ENCODE results near the gene GOLGA6B. TPM values are rescaled to one million over a fixed set of nuclear protein-coding genes. Genes with fewer than 3 reads are reported as not detected.
"Not testable (repeated sequence)": the region's sequence is repeated elsewhere in the genome, so short reads cannot be mapped to it uniquely, and the experiment has no call there.

Gene GOLGA6B
- total and polyA plus RNA-seq, 4 experiments from 2014 or later, result not detected

DNA sequence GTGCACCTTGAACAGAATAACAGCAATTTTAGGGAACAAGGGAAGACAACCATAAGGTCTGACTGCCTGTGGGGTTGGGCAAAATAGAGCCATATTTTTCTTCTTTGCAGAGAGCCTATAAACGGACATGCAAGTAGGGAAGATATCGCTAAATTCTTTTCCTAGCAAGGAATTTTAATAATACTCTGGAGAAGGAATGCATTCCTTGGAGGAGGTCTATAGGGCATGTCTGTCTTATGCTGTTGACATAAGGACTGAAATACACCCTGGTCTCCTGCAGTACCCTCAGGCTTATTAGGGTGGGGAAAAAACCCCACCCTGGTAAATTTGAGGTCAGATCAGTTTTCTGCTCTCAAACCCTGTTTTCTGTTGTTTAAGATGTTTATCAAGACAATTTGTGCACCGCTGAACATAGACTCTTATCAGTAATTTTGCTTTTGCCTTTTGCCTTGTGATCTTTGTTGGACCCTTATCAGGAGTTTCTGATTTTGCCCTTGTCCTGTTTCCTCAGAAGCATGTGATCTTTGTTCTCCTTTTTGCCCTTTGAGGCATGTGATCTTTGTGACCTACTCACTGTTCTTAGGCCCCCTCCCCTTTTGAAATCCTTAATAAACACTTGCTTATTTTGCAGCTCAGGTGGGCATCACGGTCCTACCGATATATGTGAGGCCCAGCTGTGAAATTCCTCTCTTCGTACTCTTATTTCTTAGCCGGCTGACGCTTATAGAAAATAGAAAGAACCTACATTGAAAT, 54.2 kb downstream of the GOLGA6B start:
- DNase-seq; H3K4me1 Mint-ChIP-seq; H3K4me3 Mint-ChIP-seq; H3K4me1 ChIP-seq (ENCODE audit: insufficient read depth, low read length); H3K27ac Mint-ChIP-seq; intact Hi-C loops (cut with micrococcal nuclease); H3K36me3 ChIP-seq (ENCODE audit: insufficient read depth, low read length); H3K9me3 Mint-ChIP-seq; CTCF ChIA-PET (ENCODE audit: partially characterized antibody); H3K4me3 ChIP-seq (ENCODE audit: low read length in 2 of 2); H3K27me3 ChIP-seq (ENCODE audit: insufficient read depth, low read length); H3K27ac ChIP-seq (ENCODE audit: low read depth, low read length); H3K9me3 ChIP-seq (ENCODE audit: control insufficient read depth in 1 of 2, low read length in 2 of 2); H3K27me3 Mint-ChIP-seq; POLR2A ChIA-PET (ENCODE audit: partially characterized antibody): not testable (repeated sequence)
- peaks cover 16 to 21% of the 10 kb centered on the region in 2 donors for H3K36me3 Mint-ChIP-seq

Other genes with a start within 250 kb of the GOLGA6B start
- gene ARIH1, start 180.4 kb upstream of the GOLGA6B start, total RNA-seq, result 100 to 1,000 TPM; 203 to 210 TPM
- 10 to 100 TPM; 10.5 to 36.8 TPM for gene ARIH1, start 180.4 kb upstream of the GOLGA6B start, polyA plus RNA-seq
- under 1 TPM; 0.39 to 0.41 TPM for gene HIGD2B, start 31.5 kb downstream of the GOLGA6B start, total RNA-seq
- not detected for gene HIGD2B, start 31.5 kb downstream of the GOLGA6B start, polyA plus RNA-seq
- 10 to 100 TPM; 19.1 to 22.2 TPM for gene BBS4, start 31.5 kb downstream of the GOLGA6B start, total RNA-seq
- gene BBS4, start 31.5 kb downstream of the GOLGA6B start, polyA plus RNA-seq, result 10 to 100 TPM in 1 of 2 donors, 1 to 10 TPM in 1; 7.7 to 13.8 TPM
- 100 to 1,000 TPM in 1 of 2 experiments, 10 to 100 TPM in 1; 98.1 to 104 TPM for gene ADPGK, start 129.1 kb downstream of the GOLGA6B start, total RNA-seq
- gene ADPGK, start 129.1 kb downstream of the GOLGA6B start, polyA plus RNA-seq, result 10 to 100 TPM; 66.7 to 96.1 TPM

All from CD4-positive, alpha-beta memory T cell (primary cell).